HG03575 (cell line): ENCODE results near the gene ERI3.

ENCODE experiments used
- ATAC-seq: cut with Tn5 transposase; IDR thresholded peaks from one replicate; pipeline ENCODE4 v1.9.1; 2021; ENCODE audit not compliant: unreplicated experiment, insufficient number of reproducible peaks, low FRiP score; ENCODE audit errors: extremely low read depth

The ERI3 gene, protein sequence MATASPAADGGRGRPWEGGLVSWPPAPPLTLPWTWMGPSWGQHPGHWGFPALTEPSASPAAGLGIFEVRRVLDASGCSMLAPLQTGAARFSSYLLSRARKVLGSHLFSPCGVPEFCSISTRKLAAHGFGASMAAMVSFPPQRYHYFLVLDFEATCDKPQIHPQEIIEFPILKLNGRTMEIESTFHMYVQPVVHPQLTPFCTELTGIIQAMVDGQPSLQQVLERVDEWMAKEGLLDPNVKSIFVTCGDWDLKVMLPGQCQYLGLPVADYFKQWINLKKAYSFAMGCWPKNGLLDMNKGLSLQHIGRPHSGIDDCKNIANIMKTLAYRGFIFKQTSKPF

DNA sequence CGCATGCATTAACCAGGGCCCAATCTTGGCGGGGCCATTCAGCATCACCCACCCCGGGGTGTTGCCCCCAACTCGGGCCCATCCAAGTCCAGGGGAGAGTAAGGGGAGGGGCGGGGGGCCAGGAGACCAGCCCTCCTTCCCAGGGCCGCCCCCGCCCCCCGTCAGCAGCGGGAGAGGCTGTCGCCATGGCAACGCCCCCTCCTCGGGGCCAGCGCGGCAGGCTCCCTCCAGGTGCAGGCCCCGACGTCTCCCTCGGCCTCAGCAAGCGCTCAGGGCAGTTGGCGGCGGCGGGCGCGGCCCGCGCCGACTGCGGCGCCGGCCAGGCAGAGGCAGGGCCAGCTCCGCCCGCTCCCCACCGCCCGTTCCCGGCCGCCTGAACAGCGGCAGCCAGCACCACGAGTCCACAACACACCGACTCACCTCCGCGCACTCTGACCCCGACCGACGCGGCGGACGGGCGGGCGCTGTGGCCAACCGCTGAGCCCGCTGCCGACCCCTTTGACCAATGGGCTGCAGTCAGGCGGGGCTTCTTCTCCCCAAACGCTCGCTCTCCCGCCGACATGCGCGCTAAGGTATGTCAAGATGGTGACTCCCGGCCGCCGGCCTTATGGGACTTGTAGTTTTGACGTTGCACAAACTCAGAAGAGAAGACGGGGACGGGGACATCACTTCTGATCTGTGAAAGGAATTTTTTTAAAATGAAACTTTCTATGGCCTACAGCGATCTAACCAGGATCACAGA lies at the start of gene ERI3:
Gene ERI3, minus strand, starts transcription at position 418 of the 742 bp plus-strand sequence. Its CDS starts 231 bp downstream, at position 187.
- ATAC-seq = peak; percentile 77

- ATAC-seq = no peak
These were observed 46.5 kb upstream of the ERI3 start for GRCh38 chr1:44401256-44402228.

GRCh38 chr1:44390277-44390676 lies 35.2 kb upstream of the ERI3 start:
- ATAC-seq = no peak

DNA sequence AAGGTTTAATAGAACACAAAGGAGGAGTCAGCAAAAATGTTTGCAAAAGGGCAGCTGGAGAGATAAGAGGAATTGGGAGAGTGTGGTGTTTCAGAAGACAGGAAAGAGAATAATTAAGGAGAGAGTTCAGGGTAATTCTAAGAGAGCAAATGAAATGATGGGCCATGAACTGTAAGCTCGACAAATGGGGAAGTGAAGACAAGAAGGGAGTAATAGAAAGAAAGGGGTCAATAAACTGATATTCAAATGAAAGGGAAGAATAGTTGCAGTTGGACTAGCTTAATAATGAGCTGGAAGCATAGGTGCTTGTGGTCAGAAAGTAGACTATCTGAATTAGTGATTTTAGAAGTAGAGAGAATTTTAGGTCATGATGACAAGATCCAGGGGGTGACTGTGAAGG lies 34.4 kb upstream of the ERI3 start:
- ATAC-seq = no peak

GRCh38 chr1:44388551-44388950 lies 33.5 kb upstream of the ERI3 start:
- no peak for ATAC-seq

- no peak for ATAC-seq
These were observed 25.7 kb upstream of the ERI3 start for GRCh38 chr1:44380666-44381177.

DNA sequence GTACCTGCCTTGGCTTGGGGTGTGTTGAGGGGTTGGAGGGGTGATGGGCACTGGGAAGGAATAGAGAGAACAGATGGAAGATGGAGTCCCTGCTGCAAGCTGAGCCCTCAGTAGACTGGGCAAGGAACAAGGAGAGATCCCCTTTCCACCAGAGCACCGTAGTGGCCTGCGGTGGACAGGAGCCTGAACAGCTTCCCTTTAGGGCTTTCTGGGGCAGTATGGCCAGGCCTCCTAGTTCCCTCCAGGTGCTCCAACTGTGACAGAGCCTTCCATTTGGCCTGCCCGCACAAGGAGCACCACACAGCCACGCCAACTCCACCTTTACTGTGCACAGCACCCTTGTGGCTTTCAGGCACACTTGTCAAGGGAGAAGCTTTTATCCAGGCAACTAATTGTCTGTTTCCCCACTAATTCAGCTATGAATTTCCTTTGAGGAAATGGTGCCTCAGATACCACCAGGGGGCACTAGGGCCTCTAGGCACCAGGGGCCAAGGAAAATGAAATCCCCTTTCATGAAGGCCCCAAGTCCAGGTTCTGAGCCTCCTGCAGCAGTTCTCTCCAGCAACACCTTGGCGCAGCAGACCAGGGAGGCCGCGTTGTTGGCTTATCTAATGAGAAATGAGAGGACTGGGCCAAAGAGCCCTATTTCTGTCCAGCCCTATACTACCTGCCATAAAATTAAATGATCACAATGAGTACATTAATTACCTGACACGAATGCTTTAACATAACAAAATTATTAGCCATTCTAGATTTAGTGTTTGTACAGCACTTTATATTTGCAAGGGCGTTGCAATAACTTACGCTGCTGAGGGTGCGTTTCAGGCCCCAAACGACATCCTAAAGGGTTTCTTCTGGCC lies 23.1 kb upstream of the ERI3 start:
- no peak for ATAC-seq

GRCh38 chr1:44375547-44375946 lies 20.5 kb upstream of the ERI3 start:
- ATAC-seq = no peak

DNA sequence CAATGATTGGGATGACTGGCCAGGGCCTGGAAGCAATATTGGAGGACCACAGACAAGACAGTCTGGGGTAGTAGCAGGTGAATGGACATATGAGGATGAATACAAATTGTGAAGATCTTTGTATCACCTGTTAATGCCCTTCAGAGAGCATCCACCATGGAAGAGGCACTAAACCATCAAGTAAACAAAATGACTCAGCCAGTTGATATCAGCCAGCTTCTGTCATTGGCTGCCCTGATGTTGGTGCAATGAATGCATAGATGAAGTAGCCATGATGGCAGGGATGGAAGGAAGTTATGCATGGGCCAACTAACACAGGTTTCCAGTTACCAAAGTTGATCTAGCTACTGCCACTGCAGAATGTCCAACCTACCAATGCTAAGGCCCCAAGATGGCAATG lies 16.1 kb upstream of the ERI3 start:
- ATAC-seq = no peak

- no peak for ATAC-seq
These were observed 13.6 kb upstream of the ERI3 start for GRCh38 chr1:44368471-44369151.

DNA sequence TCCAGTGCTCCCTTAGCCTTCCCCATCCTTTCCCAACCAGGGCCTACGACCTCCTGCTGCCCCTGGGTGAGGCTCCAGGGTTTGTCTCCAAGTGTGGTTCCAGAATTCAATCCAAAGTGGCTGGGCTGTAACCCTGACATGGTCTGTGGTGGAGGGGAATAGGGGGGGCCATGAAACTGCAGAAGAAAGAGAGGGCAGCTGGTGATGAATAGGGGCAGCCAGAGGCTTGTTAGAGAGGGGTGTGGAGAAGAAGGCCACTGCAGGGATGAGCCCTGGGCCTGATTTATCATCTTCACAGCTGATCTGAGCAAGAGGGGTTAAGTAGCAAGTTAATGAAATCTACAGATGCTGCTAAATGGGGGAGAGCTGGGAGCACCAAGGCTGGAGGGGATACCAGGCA lies 12.9 kb upstream of the ERI3 start:
- no peak for ATAC-seq

GRCh38 chr1:44366371-44366975 lies 11.4 kb upstream of the ERI3 start:
- no peak for ATAC-seq

- no peak for ATAC-seq
These were observed 6.4 kb upstream of the ERI3 start for GRCh38 chr1:44361478-44361877.

- no peak for ATAC-seq
These were observed 4.3 kb upstream of the ERI3 start for GRCh38 chr1:44359234-44359935.

DNA sequence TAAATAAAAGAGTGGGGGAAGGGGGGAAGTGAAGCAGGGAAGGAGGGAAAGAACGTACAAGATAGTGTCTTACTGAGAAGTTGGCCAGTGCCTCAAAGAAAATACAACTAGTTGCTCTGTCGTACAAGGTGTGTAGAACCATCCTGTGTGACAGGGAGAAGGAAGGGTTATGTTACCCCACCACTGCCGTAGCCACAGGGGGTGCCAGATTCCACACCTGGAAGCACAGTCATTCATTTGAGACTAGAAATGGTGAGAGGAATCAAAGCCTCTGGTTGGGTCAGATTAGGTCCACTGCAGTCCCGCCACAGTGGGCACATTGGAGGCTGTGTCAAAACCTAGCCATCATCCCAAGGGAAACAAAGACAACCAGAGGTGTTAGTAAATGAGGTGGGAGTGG lies 2.7 kb upstream of the ERI3 start:
- ATAC-seq = no peak

GRCh38 chr1:44355582-44356305 lies 687 bp upstream of the ERI3 start:
- ATAC-seq = no peak
